SK-N-MC (cell line): ENCODE measurements around the gene PTPRM.

ENCODE experiments used
- EZH2 ChIP-seq: fragments of 200-600 bp; sonication (generic); IDR thresholded peaks from one replicate; pipeline ENCODE4 v1.6.1; 2017; ENCODE audit warnings: antibody characterized with exemption
- FOXP2 ChIP-seq: optimal IDR thresholded peaks from 2 replicates; pipeline ENCODE3; 2011; ENCODE audit warnings: mild to moderate bottlenecking, moderate library complexity; ENCODE audit not compliant: insufficient read depth; ENCODE audit errors: extremely low read length, control extremely low read depth
- POLR2AphosphoS5 ChIP-seq: IDR thresholded peaks from 2 replicates; pipeline ENCODE4 v1.6.1; 2012; ENCODE audit warnings: mild to moderate bottlenecking, low read depth, low read length, borderline replicate concordance

DNA sequence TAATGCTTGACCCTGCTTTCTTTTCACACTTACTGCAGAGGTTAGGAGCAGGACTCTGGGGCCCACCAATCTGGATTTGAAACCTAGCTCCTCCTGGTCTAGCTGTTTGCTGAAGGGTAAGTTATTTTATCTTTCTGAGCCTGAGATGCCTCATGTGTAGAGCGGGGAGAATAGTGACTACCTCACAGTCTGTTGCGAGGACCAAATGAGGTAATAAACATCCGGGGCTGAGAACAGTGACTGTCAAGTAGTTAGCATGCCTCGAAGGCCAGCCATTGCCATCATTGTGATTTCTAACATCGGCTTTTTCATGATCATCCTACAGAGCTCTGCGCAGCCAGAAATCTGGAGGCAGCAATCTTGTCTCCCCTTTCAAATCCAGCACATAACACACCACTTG, 32.9 kb downstream of the PTPRM start:
- TF ChIP-seq POLR2AphosphoS5 (no peak), EZH2 (no peak), FOXP2 (no peak)
